GM10248 (cell line): Measurements from ENCODE around the gene SOX2.

Experiments used
- CTCF ChIA-PET: fragments of 300-600 bp; sonication (Branson Sonifier 250); formaldehyde crosslinking; extraction: SDS; loops from one replicate; lab custom pipeline; 2021; ENCODE audit warnings: antibody characterized with exemption; lab: Yijun Ruan, JAX
- POLR2A ChIA-PET: fragments of 350-650 bp; sonication (Branson Sonifier 250); formaldehyde crosslinking; extraction: SDS; loops from one replicate; lab custom pipeline; 2020; ENCODE audit warnings: antibody characterized with exemption; lab: Yijun Ruan, JAX
- DNase-seq: peaks from one replicate; pipeline ENCODE4 v3.0.0; 2012; ENCODE audit errors: extremely low spot score
- TF ChIP-seq, protein P1 (sequence below): IDR thresholded peaks from 2 replicates; pipeline ENCODE4 v1.5.1; 2012; ENCODE audit warnings: mild to moderate bottlenecking, low read depth; ENCODE audit errors: extremely low read depth, missing control alignments, control extremely low read depth

The SOX2 gene

DNA sequence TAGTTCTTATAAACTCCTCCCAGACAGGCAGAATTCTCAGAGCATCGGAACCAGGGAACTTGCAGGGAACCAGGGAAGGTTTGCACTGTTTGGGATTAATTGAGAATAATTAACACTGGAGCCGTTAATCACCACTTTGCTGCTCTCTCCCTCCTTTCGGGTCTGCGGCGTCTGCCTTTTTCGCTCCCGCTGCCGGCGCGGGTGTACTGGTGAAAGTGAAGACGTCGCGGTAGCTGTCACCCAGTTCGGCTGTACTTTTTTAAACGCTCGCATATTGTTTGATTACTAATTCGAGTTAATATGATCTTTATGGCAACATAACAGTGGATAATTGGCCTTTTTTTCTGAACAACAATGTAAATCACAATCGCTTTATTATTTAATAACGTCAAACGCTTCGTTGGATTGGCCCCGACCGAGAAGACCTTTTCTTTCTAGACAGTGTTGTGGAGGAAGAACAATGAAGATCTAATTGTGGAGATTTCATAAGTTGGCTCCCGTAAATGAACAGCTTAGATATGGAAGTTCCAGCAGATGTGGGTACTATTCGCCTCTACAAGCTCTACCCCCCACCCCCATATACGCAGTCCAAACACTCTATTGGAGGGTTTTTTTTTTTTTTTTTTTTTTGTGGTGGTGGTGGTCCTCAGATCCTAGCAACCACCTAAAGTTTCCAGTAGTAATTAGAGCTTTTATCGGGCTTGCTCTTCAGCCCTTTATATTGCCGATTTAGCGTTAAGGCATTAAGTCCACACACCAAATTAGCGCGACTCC is 12.7 kb downstream of the SOX2 start:
- no peak for DNase-seq
- CTCF ChIA-PET, result interaction anchor here (0.6 kb wide), 1 partner anchor 10 kb away, joined by 3 read pairs; no protein-coding TSS in a partner anchor
- TF ChIP-seq, protein P1, sequence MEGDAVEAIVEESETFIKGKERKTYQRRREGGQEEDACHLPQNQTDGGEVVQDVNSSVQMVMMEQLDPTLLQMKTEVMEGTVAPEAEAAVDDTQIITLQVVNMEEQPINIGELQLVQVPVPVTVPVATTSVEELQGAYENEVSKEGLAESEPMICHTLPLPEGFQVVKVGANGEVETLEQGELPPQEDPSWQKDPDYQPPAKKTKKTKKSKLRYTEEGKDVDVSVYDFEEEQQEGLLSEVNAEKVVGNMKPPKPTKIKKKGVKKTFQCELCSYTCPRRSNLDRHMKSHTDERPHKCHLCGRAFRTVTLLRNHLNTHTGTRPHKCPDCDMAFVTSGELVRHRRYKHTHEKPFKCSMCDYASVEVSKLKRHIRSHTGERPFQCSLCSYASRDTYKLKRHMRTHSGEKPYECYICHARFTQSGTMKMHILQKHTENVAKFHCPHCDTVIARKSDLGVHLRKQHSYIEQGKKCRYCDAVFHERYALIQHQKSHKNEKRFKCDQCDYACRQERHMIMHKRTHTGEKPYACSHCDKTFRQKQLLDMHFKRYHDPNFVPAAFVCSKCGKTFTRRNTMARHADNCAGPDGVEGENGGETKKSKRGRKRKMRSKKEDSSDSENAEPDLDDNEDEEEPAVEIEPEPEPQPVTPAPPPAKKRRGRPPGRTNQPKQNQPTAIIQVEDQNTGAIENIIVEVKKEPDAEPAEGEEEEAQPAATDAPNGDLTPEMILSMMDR, result no peak
- POLR2A ChIA-PET, result interaction anchor here (0.7 kb wide), 1 partner anchor 262 kb away, joined by 3 read pairs; no protein-coding TSS in a partner anchor

DNA sequence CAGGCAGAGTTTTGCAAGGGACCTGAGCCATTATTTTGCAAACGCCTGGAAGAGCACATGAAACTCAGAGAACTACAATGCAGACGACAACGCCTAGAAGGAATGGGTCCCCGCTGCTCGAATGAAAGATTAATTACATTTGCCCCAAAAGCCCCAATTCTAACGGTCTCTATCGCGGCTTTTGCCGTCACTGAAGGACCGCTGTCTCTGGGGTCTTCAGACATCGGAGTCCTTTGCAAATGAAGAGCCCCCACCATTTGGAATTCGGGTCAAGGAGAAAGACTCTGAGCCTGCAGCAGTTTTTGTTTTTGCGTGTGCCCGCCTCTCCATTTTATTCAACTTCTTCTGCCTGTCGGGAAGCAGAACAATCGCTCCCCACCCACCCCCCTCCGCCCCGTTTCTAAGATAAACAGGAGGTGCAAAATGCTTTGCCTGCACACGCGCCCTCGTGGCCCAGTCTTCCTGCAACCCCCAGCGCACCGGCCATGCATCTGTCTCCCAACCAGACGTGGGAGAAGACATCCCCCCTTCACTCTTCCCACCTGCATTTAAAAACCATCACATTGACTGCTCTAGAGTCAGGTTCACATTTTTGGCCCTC is 13.5 kb downstream of the SOX2 start:
- ChIA-PET CTCF (interaction anchor here (3.0 kb wide), 1 partner anchor 24 kb away, joined by 24 read pairs; no protein-coding TSS in a partner anchor), POLR2A (no interaction called here)
- DNase-seq, result no peak
- TF ChIP-seq, protein P1, result no peak

DNA sequence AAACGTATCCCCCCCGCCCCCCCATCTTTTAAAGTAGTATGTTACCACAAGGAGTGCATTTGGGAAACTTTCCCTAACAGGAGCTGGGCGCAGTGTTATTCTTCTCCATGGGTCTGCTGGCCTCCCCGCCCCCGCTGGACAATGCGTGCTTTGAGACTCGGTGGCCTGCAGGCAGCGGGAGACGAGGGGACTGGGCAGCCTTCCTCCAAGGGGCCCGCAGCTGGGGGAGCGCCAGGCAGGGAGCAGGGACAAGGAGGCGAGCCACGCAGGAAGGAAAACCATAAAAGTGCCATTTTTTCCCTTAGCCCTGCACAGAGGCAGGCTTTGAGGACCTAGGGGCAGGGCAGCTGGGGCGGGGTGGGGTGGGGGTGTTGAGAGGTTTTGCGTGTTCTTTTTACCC is 14.1 kb downstream of the SOX2 start:
- CTCF ChIA-PET, result interaction anchor here (3.0 kb wide), 1 partner anchor 25 kb away, joined by 24 read pairs; no protein-coding TSS in a partner anchor
- POLR2A ChIA-PET, result no interaction called here
- no peak for DNase-seq
- TF ChIP-seq, protein P1, result no peak

DNA sequence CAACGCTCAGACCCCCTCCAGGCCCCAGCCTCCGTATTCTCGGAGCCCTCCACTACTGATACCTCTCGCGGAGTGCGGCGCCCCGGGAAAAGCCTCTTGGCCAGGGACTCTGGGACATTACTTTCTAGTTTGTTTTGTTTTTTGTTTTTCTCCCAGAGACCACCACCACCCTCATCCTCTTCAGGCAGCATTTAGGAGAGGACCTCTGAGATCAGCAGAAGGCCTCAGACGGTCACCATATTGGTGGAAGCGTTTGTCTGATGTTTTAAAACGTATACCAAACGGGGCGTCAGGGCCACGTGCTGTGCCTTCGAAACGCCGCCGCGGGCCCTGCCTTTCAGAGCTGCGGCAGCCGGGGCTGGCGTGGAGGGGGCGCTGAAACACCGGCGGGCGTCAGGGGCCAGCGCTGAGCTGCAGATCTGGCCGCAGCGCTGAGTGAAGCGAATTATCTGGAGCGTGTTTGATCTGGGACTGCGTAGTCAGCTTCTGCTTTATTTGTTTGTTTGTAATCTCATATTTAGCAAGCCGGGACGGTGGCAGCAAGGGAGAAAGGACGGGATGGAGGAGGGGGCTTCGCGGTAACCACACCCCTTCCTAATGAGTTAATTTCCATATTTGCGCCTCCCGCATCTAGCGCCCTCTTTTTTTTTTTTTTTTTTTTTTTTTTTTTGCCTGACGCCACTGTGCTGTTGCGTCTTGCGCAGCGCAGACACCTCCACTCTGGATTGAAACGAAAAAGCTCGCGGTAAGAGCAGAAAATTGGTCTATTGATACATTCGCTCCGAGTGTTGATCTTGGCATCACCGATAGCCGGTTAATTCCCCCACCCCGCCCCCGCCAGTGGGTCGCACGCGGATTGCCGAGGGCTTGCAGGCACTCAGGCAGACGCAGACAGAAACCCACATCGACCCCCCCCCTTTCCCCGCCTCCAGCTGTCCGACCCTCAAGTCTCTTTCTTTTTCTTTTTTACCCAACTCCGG is 14.9 kb downstream of the SOX2 start:
- ChIA-PET POLR2A (interaction anchor here (0.5 kb wide), 1 partner anchor 10 kb away, joined by 4 read pairs; no protein-coding TSS in a partner anchor), CTCF (interaction anchor here (1.2 to 3.0 kb wide), 5 partner anchors 8 to 957 kb away, joined by 3 to 24 read pairs (median 5); no protein-coding TSS in a partner anchor)
- TF ChIP-seq, protein P1, result peak; percentile 7
- DNase-seq, result no peak

DNA sequence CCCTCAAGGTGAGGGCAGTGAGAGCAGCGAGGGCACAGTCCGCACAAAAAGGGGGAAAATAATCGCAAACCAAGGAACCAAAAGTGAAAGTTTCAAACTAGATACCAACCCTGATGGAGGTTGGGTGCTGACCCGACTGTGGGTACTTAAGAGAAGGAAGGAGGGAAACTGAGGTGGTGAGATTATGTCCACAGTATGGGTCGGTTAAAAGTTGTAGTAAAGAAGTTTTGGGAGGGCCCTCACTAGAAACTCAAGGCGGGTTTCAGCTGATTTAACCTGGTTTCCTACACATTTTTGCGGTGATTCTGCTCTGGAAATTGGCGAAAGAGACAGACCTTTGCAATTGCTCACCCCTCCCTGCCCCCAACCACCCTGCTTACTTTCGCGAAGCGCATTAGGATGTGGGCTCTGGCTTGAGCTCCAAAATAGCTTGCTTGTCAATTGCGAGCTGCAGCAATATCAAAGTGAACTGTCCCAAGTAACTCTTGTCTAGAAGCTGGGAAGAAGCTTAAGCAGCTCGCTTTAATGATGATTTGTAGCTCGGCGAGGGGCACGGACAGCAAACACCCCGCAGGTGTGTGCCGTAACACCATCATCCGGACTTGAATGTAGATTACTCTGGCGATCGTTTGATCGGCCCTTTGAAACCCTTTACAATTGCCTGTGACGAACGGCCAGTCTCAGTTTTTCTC is 15.8 kb downstream of the SOX2 start:
- CTCF ChIA-PET, result interaction anchor here (1.0 to 3.0 kb wide), 9 partner anchors 9 to 956 kb away, joined by 3 to 24 read pairs (median 5); no protein-coding TSS in a partner anchor

More for the DNA sequence above, 15.8 kb downstream of the SOX2 start:
- TF ChIP-seq, protein P1, result no peak
- POLR2A ChIA-PET, result no interaction called here
- DNase-seq, result no peak
